Loucy (cell line): ENCODE measurements around the gene UGT2B7.

Experiments used
- H2AFZ ChIP-seq: fragments of 200-600 bp; sonication (generic); 2 replicates; pipeline ENCODE4 v1.6.0; 2016; ENCODE audit warnings: antibody characterized with exemption, mild to moderate bottlenecking, low read length, moderate library complexity
- H3F3A ChIP-seq: fragments of 200-600 bp; 2 replicates; pipeline ENCODE4 v1.6.0; 2016; ENCODE audit warnings: antibody characterized with exemption, low read depth, mild to moderate bottlenecking
- H3K27me3 ChIP-seq: fragments of 200-600 bp; sonication (generic); 2 replicates; pipeline ENCODE4 v1.6.1; 2014; ENCODE audit warnings: low read length, mild to moderate bottlenecking; ENCODE audit not compliant: insufficient read depth, poor library complexity, severe bottlenecking
- H3K36me3 ChIP-seq: fragments of 200-600 bp; sonication (generic); 2 replicates; pipeline ENCODE4 v1.6.1; 2016; ENCODE audit warnings: low read length; ENCODE audit not compliant: insufficient read depth
- H3K4me1 ChIP-seq: fragments of 200-600 bp; sonication (generic); 2 replicates; pipeline ENCODE4 v1.5.1; 2014; ENCODE audit warnings: low read length, mild to moderate bottlenecking; ENCODE audit not compliant: insufficient read depth, poor library complexity, severe bottlenecking
- H3K4me2 ChIP-seq: fragments of 200-600 bp; sonication (generic); 2 replicates; pipeline ENCODE4 v1.6.0; 2014; ENCODE audit warnings: antibody characterized with exemption, low read length, low read depth, mild to moderate bottlenecking; ENCODE audit not compliant: poor library complexity, severe bottlenecking
- H3K4me3 ChIP-seq: fragments of 200-600 bp; sonication (generic); 2 replicates; pipeline ENCODE4 v1.5.1; 2014; ENCODE audit warnings: low read length, mild to moderate bottlenecking, mixed read lengths; ENCODE audit not compliant: poor library complexity, severe bottlenecking
- H3K79me2 ChIP-seq: fragments of 200-600 bp; sonication (generic); 2 replicates; pipeline ENCODE4 v1.6.1; 2014; ENCODE audit warnings: low read length; ENCODE audit not compliant: insufficient read depth
- H3K9ac ChIP-seq: fragments of 200-600 bp; sonication (generic); 2 replicates; pipeline ENCODE4 v1.6.0; 2014; ENCODE audit warnings: mild to moderate bottlenecking, low read depth, low read length, moderate library complexity; ENCODE audit not compliant: poor library complexity, severe bottlenecking
- H3K9me2 ChIP-seq: fragments of 200-600 bp; sonication (generic); replicated peaks from 2 replicates; pipeline ENCODE4 v1.6.1; 2016; ENCODE audit warnings: low read depth, low read length, mixed read lengths
- H3K9me3 ChIP-seq: fragments of 200-600 bp; sonication (generic); 2 replicates; pipeline ENCODE4 v1.6.1; 2014; ENCODE audit warnings: mild to moderate bottlenecking, antibody characterized with exemption, low read length, low read depth; ENCODE audit not compliant: insufficient read depth
- H4K20me1 ChIP-seq: fragments of 200-600 bp; sonication (generic); 2 replicates; pipeline ENCODE4 v1.6.0; 2014; ENCODE audit warnings: antibody characterized with exemption, low read length, mild to moderate bottlenecking; ENCODE audit not compliant: insufficient read depth, poor library complexity, severe bottlenecking
- EZH2phosphoT487 ChIP-seq: fragments of 200-600 bp; IDR thresholded peaks from 2 replicates; pipeline ENCODE4 v1.6.1; 2018; ENCODE audit warnings: antibody characterized with exemption, mild to moderate bottlenecking, moderate library complexity, borderline replicate concordance
- TF ChIP-seq, protein P1 (sequence below): fragments of 200-600 bp; sonication (generic); conservative IDR thresholded peaks from 2 replicates; pipeline ENCODE4 v1.5.1; 2014; ENCODE audit warnings: mild to moderate bottlenecking, antibody characterized with exemption, low read length

UGT2B7 gene

DNA sequence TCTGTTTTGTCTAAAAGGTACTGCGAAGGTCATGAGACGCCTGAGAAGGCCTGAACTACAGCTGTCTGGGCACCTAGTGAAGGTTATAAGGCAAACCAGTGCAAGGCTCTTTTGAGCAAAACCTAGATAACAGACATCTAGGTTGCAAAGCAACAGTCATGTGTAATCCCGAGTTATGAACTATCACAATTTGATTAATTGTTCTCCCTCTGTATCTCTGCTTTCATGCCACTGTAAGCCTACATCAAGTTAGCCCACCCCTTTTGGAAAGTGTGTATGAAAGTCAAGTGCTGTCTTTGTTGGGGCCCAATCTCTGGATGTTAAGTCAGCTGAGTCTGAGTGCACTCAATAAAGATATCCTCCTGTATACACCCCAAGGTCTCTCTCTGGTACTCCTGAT lies 31.9 kb upstream of the UGT2B7 start:
- no peaks in the 10 kb centered on the region for H3F3A ChIP-seq
- no peak overlapping the region for H3K4me2 ChIP-seq
- H3K4me3 ChIP-seq, result no peak overlapping the region
- H2AFZ ChIP-seq, result no peak overlapping the region
- no peaks in the 10 kb centered on the region for H3K36me3 ChIP-seq
- H4K20me1 ChIP-seq, result no peaks in the 10 kb centered on the region
- no peak overlapping the region for H3K9ac ChIP-seq
- no peaks in the 10 kb centered on the region for H3K9me3 ChIP-seq
- H3K4me1 ChIP-seq, result no peaks in the 10 kb centered on the region
- no peaks in the 10 kb centered on the region for H3K9me2 ChIP-seq
- TF ChIP-seq, protein P1, sequence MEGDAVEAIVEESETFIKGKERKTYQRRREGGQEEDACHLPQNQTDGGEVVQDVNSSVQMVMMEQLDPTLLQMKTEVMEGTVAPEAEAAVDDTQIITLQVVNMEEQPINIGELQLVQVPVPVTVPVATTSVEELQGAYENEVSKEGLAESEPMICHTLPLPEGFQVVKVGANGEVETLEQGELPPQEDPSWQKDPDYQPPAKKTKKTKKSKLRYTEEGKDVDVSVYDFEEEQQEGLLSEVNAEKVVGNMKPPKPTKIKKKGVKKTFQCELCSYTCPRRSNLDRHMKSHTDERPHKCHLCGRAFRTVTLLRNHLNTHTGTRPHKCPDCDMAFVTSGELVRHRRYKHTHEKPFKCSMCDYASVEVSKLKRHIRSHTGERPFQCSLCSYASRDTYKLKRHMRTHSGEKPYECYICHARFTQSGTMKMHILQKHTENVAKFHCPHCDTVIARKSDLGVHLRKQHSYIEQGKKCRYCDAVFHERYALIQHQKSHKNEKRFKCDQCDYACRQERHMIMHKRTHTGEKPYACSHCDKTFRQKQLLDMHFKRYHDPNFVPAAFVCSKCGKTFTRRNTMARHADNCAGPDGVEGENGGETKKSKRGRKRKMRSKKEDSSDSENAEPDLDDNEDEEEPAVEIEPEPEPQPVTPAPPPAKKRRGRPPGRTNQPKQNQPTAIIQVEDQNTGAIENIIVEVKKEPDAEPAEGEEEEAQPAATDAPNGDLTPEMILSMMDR, result no peak
- no peak for TF ChIP-seq EZH2phosphoT487
- no peaks in the 10 kb centered on the region for H3K79me2 ChIP-seq
- no peaks in the 10 kb centered on the region for H3K27me3 ChIP-seq

DNA sequence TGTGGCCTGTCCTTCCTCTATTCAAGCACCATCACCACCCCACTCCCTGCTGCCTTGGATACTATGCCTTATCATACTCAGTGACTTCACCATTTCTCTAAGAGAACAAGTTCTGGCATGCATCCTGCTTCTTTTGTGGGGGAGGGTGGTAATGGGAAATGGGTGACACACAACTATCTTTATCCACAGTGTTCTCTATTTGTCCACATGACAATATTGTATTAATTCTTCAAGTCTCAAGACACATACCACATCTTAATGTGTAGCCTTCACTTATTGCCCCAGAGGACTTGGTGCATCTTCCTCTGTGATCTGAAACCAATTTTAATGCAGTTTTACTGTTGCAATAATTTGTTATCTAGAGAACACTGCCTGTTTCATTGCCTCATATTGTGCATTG lies 29.3 kb upstream of the UGT2B7 start:
- no peaks in the 10 kb centered on the region for H3K79me2 ChIP-seq
- TF ChIP-seq, protein P1, result no peak
- no peak for TF ChIP-seq EZH2phosphoT487
- H3K27me3 ChIP-seq, result no peaks in the 10 kb centered on the region
- H3K9me3 ChIP-seq, result no peaks in the 10 kb centered on the region
- H3F3A ChIP-seq, result no peaks in the 10 kb centered on the region
- no peaks in the 10 kb centered on the region for H4K20me1 ChIP-seq
- H3K4me2 ChIP-seq, result no peak overlapping the region
- H3K9ac ChIP-seq, result no peak overlapping the region
- H3K36me3 ChIP-seq, result no peaks in the 10 kb centered on the region
- H2AFZ ChIP-seq, result no peak overlapping the region
- no peak overlapping the region for H3K4me3 ChIP-seq
- H3K9me2 ChIP-seq, result no peaks in the 10 kb centered on the region
- no peaks in the 10 kb centered on the region for H3K4me1 ChIP-seq

DNA sequence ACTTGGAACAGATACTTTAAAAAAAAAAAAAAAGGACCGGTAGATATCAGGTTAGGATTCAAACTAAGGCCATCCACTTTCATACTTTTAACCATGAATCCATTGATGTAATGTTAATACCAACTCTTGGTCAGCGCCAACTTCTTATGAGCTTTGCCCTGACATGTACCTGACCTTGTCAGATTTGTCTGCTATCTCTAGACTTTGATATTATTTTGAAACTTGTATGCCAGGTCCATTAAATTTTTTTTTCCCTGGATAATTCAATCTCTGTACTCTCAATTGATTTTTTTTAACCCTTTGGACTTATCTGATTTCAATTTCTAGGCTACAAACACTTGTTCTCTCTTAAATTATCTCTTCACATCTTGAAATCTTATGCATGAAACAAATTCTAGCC lies 27.2 kb upstream of the UGT2B7 start:
- no peaks in the 10 kb centered on the region for H3K9me2 ChIP-seq
- no peaks in the 10 kb centered on the region for H3K36me3 ChIP-seq
- H3K4me1 ChIP-seq, result no peaks in the 10 kb centered on the region
- no peaks in the 10 kb centered on the region for H3K27me3 ChIP-seq
- H4K20me1 ChIP-seq, result no peaks in the 10 kb centered on the region
- H3F3A ChIP-seq, result no peaks in the 10 kb centered on the region
- H3K79me2 ChIP-seq, result no peaks in the 10 kb centered on the region
- H3K4me3 ChIP-seq, result no peak overlapping the region
- no peak for TF ChIP-seq EZH2phosphoT487
- TF ChIP-seq, protein P1, result no peak
- no peak overlapping the region for H2AFZ ChIP-seq
- no peak overlapping the region for H3K4me2 ChIP-seq
- H3K9me3 ChIP-seq, result no peaks in the 10 kb centered on the region
- no peak overlapping the region for H3K9ac ChIP-seq
